Measurements from ENCODE around the gene ASB3.
A peak's percentile ranks its signal among the peaks of the same experiment; 100 is the strongest.
"Not testable (repeated sequence)": the region's sequence is repeated elsewhere in the genome, so short reads cannot be mapped to it uniquely, and the experiment has no call there.

The ASB3 gene

DNA sequence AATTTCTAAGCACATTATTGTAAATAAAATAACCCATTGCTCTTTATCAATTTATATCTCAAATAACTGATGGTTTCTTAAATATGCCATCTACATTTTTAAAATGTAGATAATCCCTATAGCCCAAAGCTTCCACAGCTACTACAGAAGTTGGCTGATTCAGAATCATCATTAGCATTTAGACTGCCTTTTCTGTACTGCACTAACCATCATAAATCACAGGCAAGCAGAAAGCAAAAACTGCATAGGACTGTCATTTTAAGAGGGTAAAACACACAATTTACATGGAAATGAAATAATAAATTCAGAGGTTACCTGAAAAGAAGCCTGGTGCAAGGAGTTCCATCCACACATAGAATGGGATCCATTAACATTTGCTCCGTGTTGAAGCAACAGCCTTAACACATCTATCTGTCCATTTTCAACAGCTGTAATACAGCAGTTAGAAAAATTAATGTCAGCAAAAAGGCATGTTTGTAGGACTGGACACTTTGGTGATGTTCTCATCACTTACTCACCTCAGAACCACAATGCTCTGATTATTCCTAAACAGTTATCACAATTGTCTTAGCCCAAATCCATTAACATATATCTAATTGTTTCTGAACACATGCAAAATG, 57.5 kb downstream of the ASB3 start:
- Histone ChIP-seq H3K79me2 (ENCODE audit: insufficient read depth, low read length) (no peaks in the 10 kb centered on the region), H3K36me3 (ENCODE audit: insufficient read depth, low read length) (peaks cover 40% of the 10 kb centered on the region), H2AFZ (ENCODE audit: low read depth, low read length) (no peak overlapping the region), H3K4me3 (ENCODE audit: low read depth in 1 of 2, low read length in 2 of 2) (no peak overlapping the region), H3K9me3 (ENCODE audit: insufficient read depth, low read length, severe bottlenecking) (no peaks in the 10 kb centered on the region), H3K4me2 (ENCODE audit: insufficient read depth, low read length) (no peak overlapping the region), H3K27ac (ENCODE audit: low read length) (no peak overlapping the region), H3K27me3 (ENCODE audit: insufficient read depth, low read length, poor library complexity) (no peaks in the 10 kb centered on the region), H3K4me1 (ENCODE audit: insufficient read depth, low read length) (no peaks in the 10 kb centered on the region), H3K9ac (ENCODE audit: low read depth, low read length) (no peak overlapping the region), H4K20me1 (ENCODE audit: insufficient read depth, low read length) (no peaks in the 10 kb centered on the region)
- DNase-seq (no peak), ATAC-seq (ENCODE audit: insufficient read depth, low read depth) (no peak)
- TF ChIP-seq EZH2 (IDR thresholded peaks at IDR 0.05; ENCODE audit: borderline replicate concordance, low read depth, low read length, severe bottlenecking) = no peak

DNA sequence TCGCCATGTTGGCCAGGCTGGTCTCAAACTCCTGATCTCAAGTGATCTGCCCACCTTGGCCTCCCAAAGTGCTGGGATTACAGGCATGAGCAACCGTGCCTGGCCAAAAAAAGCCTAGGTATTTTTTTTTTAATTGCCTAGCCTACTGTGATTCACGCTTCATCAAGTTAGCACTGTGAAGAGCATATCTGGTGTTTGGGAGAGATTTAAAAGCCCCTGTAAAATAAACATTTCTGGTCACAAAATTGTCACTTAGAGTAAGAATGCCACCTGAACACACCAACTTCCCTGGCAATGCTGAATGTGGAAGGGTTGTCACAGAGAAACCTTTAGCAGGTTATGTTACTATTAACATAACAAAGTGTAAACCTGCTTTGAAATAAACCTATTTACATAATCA, 58.8 kb downstream of the ASB3 start:
- no peak overlapping the region for H3K4me2 ChIP-seq (ENCODE audit: insufficient read depth, low read length)
- H3K27me3 ChIP-seq (ENCODE audit: insufficient read depth, low read length, poor library complexity) = no peaks in the 10 kb centered on the region
- H3K79me2 ChIP-seq (ENCODE audit: insufficient read depth, low read length) = no peaks in the 10 kb centered on the region
- H3K4me1 ChIP-seq (ENCODE audit: insufficient read depth, low read length) = no peaks in the 10 kb centered on the region
- no peak overlapping the region for H3K4me3 ChIP-seq (ENCODE audit: low read depth in 1 of 2, low read length in 2 of 2)
- H3K27ac ChIP-seq (ENCODE audit: low read length) = no peak overlapping the region
- no peak overlapping the region for H2AFZ ChIP-seq (ENCODE audit: low read depth, low read length)
- no peak overlapping the region for H3K9ac ChIP-seq (ENCODE audit: low read depth, low read length)
- no peaks in the 10 kb centered on the region for H4K20me1 ChIP-seq (ENCODE audit: insufficient read depth, low read length)
- peaks cover 36% of the 10 kb centered on the region for H3K36me3 ChIP-seq (ENCODE audit: insufficient read depth, low read length)
- ATAC-seq (ENCODE audit: insufficient read depth, low read depth) (no peak), DNase-seq (no peak)
- no peaks in the 10 kb centered on the region for H3K9me3 ChIP-seq (ENCODE audit: insufficient read depth, low read length, severe bottlenecking)
- no peak for TF ChIP-seq EZH2 (IDR thresholded peaks at IDR 0.05; ENCODE audit: borderline replicate concordance, low read depth, low read length, severe bottlenecking)
- TF ChIP-seq, protein P1, sequence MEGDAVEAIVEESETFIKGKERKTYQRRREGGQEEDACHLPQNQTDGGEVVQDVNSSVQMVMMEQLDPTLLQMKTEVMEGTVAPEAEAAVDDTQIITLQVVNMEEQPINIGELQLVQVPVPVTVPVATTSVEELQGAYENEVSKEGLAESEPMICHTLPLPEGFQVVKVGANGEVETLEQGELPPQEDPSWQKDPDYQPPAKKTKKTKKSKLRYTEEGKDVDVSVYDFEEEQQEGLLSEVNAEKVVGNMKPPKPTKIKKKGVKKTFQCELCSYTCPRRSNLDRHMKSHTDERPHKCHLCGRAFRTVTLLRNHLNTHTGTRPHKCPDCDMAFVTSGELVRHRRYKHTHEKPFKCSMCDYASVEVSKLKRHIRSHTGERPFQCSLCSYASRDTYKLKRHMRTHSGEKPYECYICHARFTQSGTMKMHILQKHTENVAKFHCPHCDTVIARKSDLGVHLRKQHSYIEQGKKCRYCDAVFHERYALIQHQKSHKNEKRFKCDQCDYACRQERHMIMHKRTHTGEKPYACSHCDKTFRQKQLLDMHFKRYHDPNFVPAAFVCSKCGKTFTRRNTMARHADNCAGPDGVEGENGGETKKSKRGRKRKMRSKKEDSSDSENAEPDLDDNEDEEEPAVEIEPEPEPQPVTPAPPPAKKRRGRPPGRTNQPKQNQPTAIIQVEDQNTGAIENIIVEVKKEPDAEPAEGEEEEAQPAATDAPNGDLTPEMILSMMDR (IDR thresholded peaks at IDR 0.05; ENCODE audit: borderline replicate concordance, extremely low read depth, low read length, poor library complexity, severe bottlenecking) = no peak

DNA sequence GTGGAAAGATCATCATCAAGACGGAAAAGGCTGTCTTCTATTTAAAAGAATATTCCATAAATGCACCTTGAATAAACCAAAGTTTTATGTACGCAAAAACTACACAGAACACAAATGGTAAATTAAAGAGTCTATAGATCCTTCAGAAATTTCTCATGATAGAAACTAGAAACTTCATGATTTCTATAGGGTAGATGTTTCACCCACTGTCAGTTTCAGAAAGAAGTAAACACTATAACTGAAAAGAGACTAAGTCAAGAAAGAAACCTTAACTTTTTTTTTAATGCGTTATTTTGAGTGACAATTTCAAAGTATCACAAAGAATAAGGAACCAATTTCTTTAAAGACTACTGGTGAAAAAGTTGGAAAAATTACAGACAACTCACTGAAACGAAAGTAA, 61.1 kb downstream of the ASB3 start:
- no peaks in the 10 kb centered on the region for H4K20me1 ChIP-seq (ENCODE audit: insufficient read depth, low read length)
- TF ChIP-seq, protein P1 (IDR thresholded peaks at IDR 0.05; ENCODE audit: borderline replicate concordance, extremely low read depth, low read length, poor library complexity, severe bottlenecking) = no peak
- no peak for TF ChIP-seq EZH2 (IDR thresholded peaks at IDR 0.05; ENCODE audit: borderline replicate concordance, low read depth, low read length, severe bottlenecking)
- ATAC-seq (ENCODE audit: insufficient read depth, low read depth) = no peak
- no peaks in the 10 kb centered on the region for H3K9me3 ChIP-seq (ENCODE audit: insufficient read depth, low read length, severe bottlenecking)
- no peak for DNase-seq
- H3K4me1 ChIP-seq (ENCODE audit: insufficient read depth, low read length) = no peaks in the 10 kb centered on the region
- H3K79me2 ChIP-seq (ENCODE audit: insufficient read depth, low read length) = peaks cover 4% of the 10 kb centered on the region; the same call in 1 of the 2 replicates
- no peak overlapping the region for H3K4me2 ChIP-seq (ENCODE audit: insufficient read depth, low read length)
- no peaks in the 10 kb centered on the region for H3K27me3 ChIP-seq (ENCODE audit: insufficient read depth, low read length, poor library complexity)
- no peak overlapping the region for H3K9ac ChIP-seq (ENCODE audit: low read depth, low read length)
- no peak overlapping the region for H2AFZ ChIP-seq (ENCODE audit: low read depth, low read length)
- H3K4me3 ChIP-seq (ENCODE audit: low read depth in 1 of 2, low read length in 2 of 2) = no peak overlapping the region
- peaks cover 31% of the 10 kb centered on the region for H3K36me3 ChIP-seq (ENCODE audit: insufficient read depth, low read length)
- no peak overlapping the region for H3K27ac ChIP-seq (ENCODE audit: low read length)

DNA sequence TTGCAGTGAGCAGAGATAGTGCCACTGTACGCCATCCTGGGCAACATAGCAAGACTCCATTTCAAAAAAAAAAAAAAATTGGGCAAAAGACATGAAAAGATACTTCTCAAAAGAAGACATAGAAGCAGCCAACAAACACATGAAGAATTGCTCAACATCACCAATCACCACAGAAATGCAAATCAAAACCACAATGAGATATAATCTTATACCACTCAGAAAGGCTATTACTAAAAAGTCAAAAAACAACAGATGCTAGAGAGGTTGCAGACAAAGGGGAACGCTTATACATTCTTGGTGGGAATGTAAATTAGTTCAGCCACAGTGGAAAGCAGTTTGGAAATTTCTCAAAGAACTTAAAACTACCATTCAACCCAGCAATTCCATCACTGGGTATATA, 62.2 kb downstream of the ASB3 start:
- Histone ChIP-seq H3K4me3 (ENCODE audit: low read depth in 1 of 2, low read length in 2 of 2) (no peak overlapping the region), H3K79me2 (ENCODE audit: insufficient read depth, low read length) (peaks cover 11% of the 10 kb centered on the region), H3K9ac (ENCODE audit: low read depth, low read length) (no peak overlapping the region), H2AFZ (ENCODE audit: low read depth, low read length) (no peak overlapping the region), H3K27ac (ENCODE audit: low read length) (no peak overlapping the region), H3K4me1 (ENCODE audit: insufficient read depth, low read length) (no peaks in the 10 kb centered on the region), H4K20me1 (ENCODE audit: insufficient read depth, low read length) (no peaks in the 10 kb centered on the region), H3K36me3 (ENCODE audit: insufficient read depth, low read length) (peaks cover 28% of the 10 kb centered on the region), H3K4me2 (ENCODE audit: insufficient read depth, low read length) (no peak overlapping the region), H3K27me3 (ENCODE audit: insufficient read depth, low read length, poor library complexity) (no peaks in the 10 kb centered on the region), H3K9me3 (ENCODE audit: insufficient read depth, low read length, severe bottlenecking) (no peaks in the 10 kb centered on the region)
- peak; percentile 37; the same call in 1 of the 3 replicates for ATAC-seq (ENCODE audit: insufficient read depth, low read depth)
- TF ChIP-seq, protein P1 (IDR thresholded peaks at IDR 0.05; ENCODE audit: borderline replicate concordance, extremely low read depth, low read length, poor library complexity, severe bottlenecking) = no peak
- no peak for DNase-seq

DNA sequence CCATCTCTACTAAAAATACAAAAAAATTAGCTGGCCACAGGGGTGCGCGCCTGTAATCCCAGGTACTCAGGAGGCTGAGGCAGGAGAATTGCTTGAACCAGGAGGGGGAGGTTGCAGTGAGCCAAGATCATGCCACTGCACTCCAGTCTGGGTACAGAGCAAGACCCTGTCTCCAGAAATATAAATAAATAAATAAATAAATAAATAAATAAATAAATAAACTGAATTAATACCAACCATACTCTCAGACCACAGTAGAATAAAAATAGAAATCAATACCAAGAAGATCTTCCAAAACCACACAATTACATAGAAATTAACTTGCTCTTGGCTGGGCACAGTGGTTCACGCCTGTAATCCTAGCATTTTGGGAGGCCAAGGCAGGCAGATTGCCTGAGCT, 65.8 kb downstream of the ASB3 start:
- H4K20me1 ChIP-seq (ENCODE audit: insufficient read depth, low read length); H3K4me1 ChIP-seq (ENCODE audit: insufficient read depth, low read length); H3K27ac ChIP-seq (ENCODE audit: low read length); H3K4me3 ChIP-seq (ENCODE audit: low read depth in 1 of 2, low read length in 2 of 2); H2AFZ ChIP-seq (ENCODE audit: low read depth, low read length); ATAC-seq (ENCODE audit: insufficient read depth, low read depth); H3K9me3 ChIP-seq (ENCODE audit: insufficient read depth, low read length, severe bottlenecking); H3K9ac ChIP-seq (ENCODE audit: low read depth, low read length); H3K27me3 ChIP-seq (ENCODE audit: insufficient read depth, low read length, poor library complexity); DNase-seq; H3K4me2 ChIP-seq (ENCODE audit: insufficient read depth, low read length): not testable (repeated sequence)
- H3K79me2 ChIP-seq (ENCODE audit: insufficient read depth, low read length) = peaks cover 12% of the 10 kb centered on the region
- H3K36me3 ChIP-seq (ENCODE audit: insufficient read depth, low read length) = peaks cover 15% of the 10 kb centered on the region; the same call in 1 of the 2 replicates
